Measurements from ENCODE around the gene DNM3. TPM values are rescaled to one million over a fixed set of nuclear protein-coding genes. Genes with fewer than 3 reads are reported as not detected.

DNM3 gene
- total and polyA plus RNA-seq, 4 donors: 38.5 to 93.9 (median 48.5) TPM

GRCh38 chr1:171969813-171970212, 128.5 kb downstream of the DNM3 start:
- no CpG with 5 or more reads among the region's 3 CpGs for WGBS (ENCODE audit: insufficient coverage)
- Histone ChIP-seq H3K9me3 (ENCODE audit: control insufficient read depth, insufficient read depth, low read length) (no peaks in the 10 kb centered on the region), H3K27ac (ENCODE audit: low read depth, low read length) (no peak overlapping the region), H3K4me3 (ENCODE audit: low read depth, low read length) (no peak overlapping the region), H3K4me1 (ENCODE audit: control insufficient read depth, insufficient read depth, low read length) (no peaks in the 10 kb centered on the region), H3K27me3 (ENCODE audit: control insufficient read depth, insufficient read depth, low read length) (no peaks in the 10 kb centered on the region), H3K36me3 (ENCODE audit: control insufficient read depth, insufficient read depth, low read length) (no peaks in the 10 kb centered on the region)
- DNase-seq (ENCODE audit: low read depth in 4 of 6, low spot score in 6 of 6): no peak

GRCh38 chr1:171972846-171973245, 131.5 kb downstream of the DNM3 start:
- Histone ChIP-seq H3K9me3 (ENCODE audit: control insufficient read depth, insufficient read depth, low read length) (no peaks in the 10 kb centered on the region), H3K4me1 (ENCODE audit: control insufficient read depth, insufficient read depth, low read length) (no peaks in the 10 kb centered on the region), H3K36me3 (ENCODE audit: control insufficient read depth, insufficient read depth, low read length) (no peaks in the 10 kb centered on the region), H3K4me3 (ENCODE audit: low read depth, low read length) (no peak overlapping the region), H3K27ac (ENCODE audit: low read depth, low read length) (no peak overlapping the region), H3K27me3 (ENCODE audit: control insufficient read depth, insufficient read depth, low read length) (no peaks in the 10 kb centered on the region)
- DNase-seq (ENCODE audit: low read depth in 4 of 6, low spot score in 6 of 6): no peak
- 100% methylated on average over 2 of the region's 3 CpGs for WGBS (ENCODE audit: insufficient coverage)

GRCh38 chr1:171973421-171973820, 132.1 kb downstream of the DNM3 start:
- Histone ChIP-seq H3K4me3 (ENCODE audit: low read depth, low read length) (no peak overlapping the region), H3K9me3 (ENCODE audit: control insufficient read depth, insufficient read depth, low read length) (no peaks in the 10 kb centered on the region), H3K36me3 (ENCODE audit: control insufficient read depth, insufficient read depth, low read length) (no peaks in the 10 kb centered on the region), H3K4me1 (ENCODE audit: control insufficient read depth, insufficient read depth, low read length) (no peaks in the 10 kb centered on the region), H3K27me3 (ENCODE audit: control insufficient read depth, insufficient read depth, low read length) (no peaks in the 10 kb centered on the region), H3K27ac (ENCODE audit: low read depth, low read length) (no peak overlapping the region)
- DNase-seq (ENCODE audit: low read depth in 4 of 6, low spot score in 6 of 6): no peak

GRCh38 chr1:171981303-171981702, 140.0 kb downstream of the DNM3 start:
- H3K27ac ChIP-seq (ENCODE audit: low read depth, low read length): no peak overlapping the region
- no peaks in the 10 kb centered on the region for H3K27me3 ChIP-seq (ENCODE audit: control insufficient read depth, insufficient read depth, low read length)
- H3K9me3 ChIP-seq (ENCODE audit: control insufficient read depth, insufficient read depth, low read length): no peaks in the 10 kb centered on the region
- no peaks in the 10 kb centered on the region for H3K36me3 ChIP-seq (ENCODE audit: control insufficient read depth, insufficient read depth, low read length)
- no peak overlapping the region for H3K4me3 ChIP-seq (ENCODE audit: low read depth, low read length)
- H3K4me1 ChIP-seq (ENCODE audit: control insufficient read depth, insufficient read depth, low read length): peaks cover 4% of the 10 kb centered on the region
- peak in 1 of 6 donors; percentile 55 for DNase-seq (ENCODE audit: low read depth in 4 of 6, low spot score in 6 of 6)

GRCh38 chr1:171983584-171983983, 142.3 kb downstream of the DNM3 start:
- no peaks in the 10 kb centered on the region for H3K9me3 ChIP-seq (ENCODE audit: control insufficient read depth, insufficient read depth, low read length)
- no CpG with 5 or more reads among the region's 1 CpG for WGBS (ENCODE audit: insufficient coverage)
- no peak overlapping the region for H3K4me3 ChIP-seq (ENCODE audit: low read depth, low read length)
- DNase-seq (ENCODE audit: low read depth in 4 of 6, low spot score in 6 of 6): peak in 2 of 6 donors; percentile 34 to 63
- no peaks in the 10 kb centered on the region for H3K27me3 ChIP-seq (ENCODE audit: control insufficient read depth, insufficient read depth, low read length)
- H3K36me3 ChIP-seq (ENCODE audit: control insufficient read depth, insufficient read depth, low read length): no peaks in the 10 kb centered on the region
- H3K4me1 ChIP-seq (ENCODE audit: control insufficient read depth, insufficient read depth, low read length): peaks cover 4% of the 10 kb centered on the region
- no peak overlapping the region for H3K27ac ChIP-seq (ENCODE audit: low read depth, low read length)

- Histone ChIP-seq H3K27me3 (ENCODE audit: control insufficient read depth, insufficient read depth, low read length) (no peaks in the 10 kb centered on the region), H3K36me3 (ENCODE audit: control insufficient read depth, insufficient read depth, low read length) (no peaks in the 10 kb centered on the region), H3K9me3 (ENCODE audit: control insufficient read depth, insufficient read depth, low read length) (no peaks in the 10 kb centered on the region), H3K4me1 (ENCODE audit: control insufficient read depth, insufficient read depth, low read length) (peaks cover 4% of the 10 kb centered on the region), H3K4me3 (ENCODE audit: low read depth, low read length) (no peak overlapping the region), H3K27ac (ENCODE audit: low read depth, low read length) (no peak overlapping the region)
- no peak for DNase-seq (ENCODE audit: low read depth in 4 of 6, low spot score in 6 of 6)
- 56% methylated on average over 7 of the region's 7 CpGs for WGBS (ENCODE audit: insufficient coverage)
These were observed 143.0 kb downstream of the DNM3 start for GRCh38 chr1:171984262-171984661.

GRCh38 chr1:171984850-171985485, 143.7 kb downstream of the DNM3 start:
- 20% methylated on average over 2 of the region's 3 CpGs for WGBS (ENCODE audit: insufficient coverage)
- Histone ChIP-seq H3K9me3 (ENCODE audit: control insufficient read depth, insufficient read depth, low read length) (no peaks in the 10 kb centered on the region), H3K27me3 (ENCODE audit: control insufficient read depth, insufficient read depth, low read length) (no peaks in the 10 kb centered on the region), H3K4me1 (ENCODE audit: control insufficient read depth, insufficient read depth, low read length) (peaks cover 4% of the 10 kb centered on the region), H3K36me3 (ENCODE audit: control insufficient read depth, insufficient read depth, low read length) (no peaks in the 10 kb centered on the region), H3K27ac (ENCODE audit: low read depth, low read length) (no peak overlapping the region), H3K4me3 (ENCODE audit: low read depth, low read length) (no peak overlapping the region)
- DNase-seq (ENCODE audit: low read depth in 4 of 6, low spot score in 6 of 6): peak in 5 of 6 donors; percentile 12 to 82 (median 26)

- peaks cover 4% of the 10 kb centered on the region for H3K4me1 ChIP-seq (ENCODE audit: control insufficient read depth, insufficient read depth, low read length)
- WGBS (ENCODE audit: insufficient coverage): no CpG with 5 or more reads among the region's 2 CpGs
- H3K27ac ChIP-seq (ENCODE audit: low read depth, low read length): no peak overlapping the region
- no peak for DNase-seq (ENCODE audit: low read depth in 4 of 6, low spot score in 6 of 6)
- H3K36me3 ChIP-seq (ENCODE audit: control insufficient read depth, insufficient read depth, low read length): no peaks in the 10 kb centered on the region
- no peaks in the 10 kb centered on the region for H3K27me3 ChIP-seq (ENCODE audit: control insufficient read depth, insufficient read depth, low read length)
- no peak overlapping the region for H3K4me3 ChIP-seq (ENCODE audit: low read depth, low read length)
- H3K9me3 ChIP-seq (ENCODE audit: control insufficient read depth, insufficient read depth, low read length): no peaks in the 10 kb centered on the region
These were observed 144.3 kb downstream of the DNM3 start for GRCh38 chr1:171985639-171986038.

GRCh38 chr1:171988243-171988885, 147.1 kb downstream of the DNM3 start:
- Histone ChIP-seq H3K27me3 (ENCODE audit: control insufficient read depth, insufficient read depth, low read length) (no peaks in the 10 kb centered on the region), H3K4me1 (ENCODE audit: control insufficient read depth, insufficient read depth, low read length) (peaks cover 4% of the 10 kb centered on the region), H3K36me3 (ENCODE audit: control insufficient read depth, insufficient read depth, low read length) (no peaks in the 10 kb centered on the region), H3K9me3 (ENCODE audit: control insufficient read depth, insufficient read depth, low read length) (no peaks in the 10 kb centered on the region), H3K27ac (ENCODE audit: low read depth, low read length) (no peak overlapping the region), H3K4me3 (ENCODE audit: low read depth, low read length) (no peak overlapping the region)
- WGBS (ENCODE audit: insufficient coverage): no CpG with 5 or more reads among the region's 1 CpG
- peak in 1 of 6 donors; percentile 67 for DNase-seq (ENCODE audit: low read depth in 4 of 6, low spot score in 6 of 6)

GRCh38 chr1:171990371-171990770, 149.1 kb downstream of the DNM3 start:
- no peak for DNase-seq (ENCODE audit: low read depth in 4 of 6, low spot score in 6 of 6)
- Histone ChIP-seq H3K4me1 (ENCODE audit: control insufficient read depth, insufficient read depth, low read length) (no peaks in the 10 kb centered on the region), H3K27me3 (ENCODE audit: control insufficient read depth, insufficient read depth, low read length) (no peaks in the 10 kb centered on the region), H3K36me3 (ENCODE audit: control insufficient read depth, insufficient read depth, low read length) (no peaks in the 10 kb centered on the region), H3K9me3 (ENCODE audit: control insufficient read depth, insufficient read depth, low read length) (no peaks in the 10 kb centered on the region), H3K27ac (ENCODE audit: low read depth, low read length) (no peak overlapping the region), H3K4me3 (ENCODE audit: low read depth, low read length) (no peak overlapping the region)
